HG03520 (cell line): ENCODE data around the gene INHBE.
"Not testable (repeated sequence)": the region's sequence is repeated elsewhere in the genome, so short reads cannot be mapped to it uniquely, and the experiment has no call there.

Experiments
- ATAC-seq: cut with Tn5 transposase; IDR thresholded peaks from one replicate; pipeline ENCODE4 v1.9.1; 2021; ENCODE audit warnings: mild to moderate bottlenecking, moderate library complexity; ENCODE audit not compliant: unreplicated experiment

INHBE gene

DNA sequence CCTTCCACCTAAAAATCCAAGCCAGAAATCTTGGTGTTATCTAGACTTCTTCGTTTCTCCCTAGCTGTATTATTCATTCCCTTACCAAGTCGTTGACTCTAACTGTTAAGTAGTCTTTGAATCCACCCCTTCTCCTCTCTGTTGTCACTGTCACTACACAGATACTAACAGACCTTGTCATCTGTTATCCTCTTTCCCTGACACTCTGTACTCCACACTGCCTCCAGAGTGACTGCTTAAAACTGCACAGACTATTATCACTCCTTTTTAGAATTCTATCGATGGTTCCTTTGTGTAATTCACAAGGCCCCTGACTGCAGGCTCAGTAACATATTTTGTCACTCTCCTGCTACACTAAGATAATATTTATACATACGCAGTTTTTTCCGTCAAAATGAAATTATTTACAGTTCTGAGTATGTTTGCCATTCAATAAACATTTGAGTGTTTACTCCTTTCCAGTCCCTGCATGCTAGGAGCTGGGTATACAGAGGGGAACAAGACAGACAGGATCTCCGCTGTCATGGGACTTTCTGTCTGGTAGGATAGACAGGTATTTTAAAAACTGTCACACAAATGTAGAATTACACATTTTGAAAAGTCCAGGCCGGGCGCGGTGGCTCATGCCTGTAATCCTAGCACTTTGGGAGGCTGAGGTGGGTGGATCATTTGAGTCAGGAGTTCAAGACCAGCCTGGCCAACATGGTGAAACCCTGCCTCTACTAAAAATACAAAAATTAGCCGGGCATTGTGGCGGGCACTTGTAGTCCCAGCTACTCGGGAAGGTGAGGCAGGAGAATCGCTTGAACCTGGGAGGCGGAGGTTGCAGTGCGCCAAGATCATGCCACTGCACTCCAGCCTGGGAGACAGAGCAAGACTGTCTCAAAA, 36.5 kb downstream of the INHBE start:
- ATAC-seq, result no peak

DNA sequence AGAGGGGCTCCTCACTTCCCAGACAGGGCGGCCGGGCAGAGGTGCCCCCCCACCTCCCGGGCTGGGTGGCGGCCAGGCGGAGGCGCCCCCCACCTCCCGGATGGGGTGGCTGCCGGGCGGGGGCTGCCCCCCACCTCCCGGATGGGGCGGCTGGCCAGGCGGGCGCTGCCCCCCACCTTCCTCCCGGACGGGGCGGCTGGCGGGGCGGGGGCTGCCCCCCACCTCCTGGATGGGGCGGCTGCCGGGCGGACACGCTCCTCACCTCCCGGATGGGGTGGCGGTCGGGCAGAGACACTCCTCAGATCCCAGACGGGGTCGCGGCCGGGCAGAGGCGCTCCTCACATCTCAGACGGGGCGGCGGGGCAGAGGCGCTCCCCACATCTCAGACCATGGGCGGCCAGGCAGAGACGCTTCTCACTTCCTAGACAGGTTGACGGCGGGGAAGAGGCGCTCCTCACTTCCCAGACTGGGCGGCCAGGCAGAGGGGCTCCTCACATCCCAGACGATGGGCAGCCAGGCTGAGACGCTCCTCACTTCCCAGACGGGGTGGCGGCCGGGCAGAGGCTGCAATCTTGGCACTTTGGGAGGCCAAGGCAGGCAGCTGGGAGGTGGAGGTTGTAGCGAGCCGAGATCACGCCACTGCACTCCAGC, 40.1 kb downstream of the INHBE start:
- ATAC-seq, result not testable (repeated sequence)

DNA sequence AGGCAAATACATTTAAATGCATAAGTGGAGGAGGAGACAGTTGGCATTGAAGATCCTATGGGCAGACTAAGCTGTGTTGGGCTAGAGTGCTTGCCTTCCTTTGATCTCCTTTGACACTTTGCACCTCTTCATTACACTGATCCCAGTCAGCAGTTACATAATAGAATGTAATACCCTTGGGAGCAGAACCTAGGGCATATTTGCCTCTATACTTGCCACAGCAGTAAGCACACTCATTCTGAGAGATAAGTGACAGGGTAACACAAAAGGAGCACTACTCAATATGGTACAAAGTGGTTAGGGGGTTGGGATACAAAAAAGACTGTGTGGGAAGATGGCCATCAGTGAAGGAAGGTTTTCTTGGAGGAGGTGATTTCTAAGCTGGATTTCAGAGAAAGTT, 41.7 kb downstream of the INHBE start:
- no peak for ATAC-seq

DNA sequence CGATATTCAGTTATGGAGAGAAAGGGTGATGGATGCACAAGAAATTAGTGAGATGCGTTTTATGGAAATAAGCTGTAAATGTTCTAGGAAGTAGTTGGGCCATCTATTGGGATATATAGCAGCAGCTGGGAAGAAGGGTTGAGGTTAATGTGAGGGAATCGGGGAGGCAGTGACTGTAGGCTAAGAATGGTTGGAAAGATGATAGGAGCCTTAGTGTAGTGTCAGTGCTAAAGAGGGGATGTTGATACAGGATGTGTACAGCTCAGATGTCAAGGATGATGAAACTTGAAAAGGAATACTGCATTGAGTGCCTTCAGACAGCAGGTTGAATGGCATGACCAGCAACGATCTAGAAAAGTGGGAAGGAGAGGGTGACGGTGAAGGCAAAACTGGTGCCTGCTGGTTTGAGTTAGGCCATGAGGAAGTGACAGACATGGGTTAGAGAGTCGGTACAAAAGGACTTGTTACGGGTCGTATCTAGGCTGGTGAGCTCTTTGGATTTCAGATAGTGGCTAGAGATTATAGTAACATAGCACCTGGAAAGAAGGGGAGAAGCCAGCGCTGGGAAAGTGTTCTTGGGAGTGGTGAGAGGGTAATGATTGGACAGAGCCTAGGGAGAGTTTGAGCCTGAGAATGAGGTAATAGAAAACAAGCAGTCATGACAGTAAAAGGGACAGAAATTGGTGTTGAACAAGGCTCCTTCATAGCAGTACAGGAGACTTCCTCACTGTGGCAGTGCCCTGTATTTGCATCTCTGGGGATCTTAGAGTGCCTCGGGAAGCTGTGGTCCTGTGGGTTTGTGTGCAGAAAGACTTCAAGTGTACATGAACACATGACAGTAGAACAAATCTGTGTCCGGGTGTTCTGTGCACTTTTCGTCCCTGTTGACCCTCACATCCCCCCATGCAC, 42.4 kb downstream of the INHBE start:
- no peak for ATAC-seq

DNA sequence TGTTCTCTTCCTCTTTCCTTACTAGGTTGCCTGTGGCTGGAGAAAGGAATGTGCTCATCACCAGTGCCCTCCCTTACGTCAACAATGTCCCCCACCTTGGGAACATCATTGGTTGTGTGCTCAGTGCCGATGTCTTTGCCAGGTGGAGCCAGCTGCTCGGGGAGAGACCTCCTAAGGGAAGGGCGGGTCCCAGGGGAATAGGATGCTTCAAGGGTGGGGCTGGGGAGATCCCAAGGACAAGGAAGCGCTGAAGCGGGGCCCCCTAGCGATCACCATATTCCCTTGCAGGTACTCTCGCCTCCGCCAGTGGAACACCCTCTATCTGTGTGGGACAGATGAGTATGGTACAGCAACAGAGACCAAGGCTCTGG, 43.0 kb downstream of the INHBE start:
- no peak for ATAC-seq

DNA sequence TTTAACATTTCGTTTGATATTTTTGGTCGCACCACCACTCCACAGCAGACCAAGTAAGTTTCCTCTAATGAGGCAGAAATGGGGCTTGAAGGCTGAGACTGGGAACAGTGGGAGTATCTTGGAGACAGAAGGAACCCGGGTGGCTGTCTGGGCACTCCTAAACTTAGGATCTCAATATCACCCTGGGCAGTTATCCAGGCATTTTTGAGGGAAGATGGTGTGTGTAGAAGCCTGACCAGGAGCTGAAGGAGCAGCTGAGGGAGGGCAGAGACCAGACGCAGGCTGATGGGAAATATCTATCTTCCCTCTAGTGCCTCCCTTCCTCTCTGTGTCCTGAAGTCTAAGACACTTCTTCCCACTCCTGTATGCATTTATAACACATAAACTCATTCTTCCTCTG, 43.5 kb downstream of the INHBE start:
- no peak for ATAC-seq

DNA sequence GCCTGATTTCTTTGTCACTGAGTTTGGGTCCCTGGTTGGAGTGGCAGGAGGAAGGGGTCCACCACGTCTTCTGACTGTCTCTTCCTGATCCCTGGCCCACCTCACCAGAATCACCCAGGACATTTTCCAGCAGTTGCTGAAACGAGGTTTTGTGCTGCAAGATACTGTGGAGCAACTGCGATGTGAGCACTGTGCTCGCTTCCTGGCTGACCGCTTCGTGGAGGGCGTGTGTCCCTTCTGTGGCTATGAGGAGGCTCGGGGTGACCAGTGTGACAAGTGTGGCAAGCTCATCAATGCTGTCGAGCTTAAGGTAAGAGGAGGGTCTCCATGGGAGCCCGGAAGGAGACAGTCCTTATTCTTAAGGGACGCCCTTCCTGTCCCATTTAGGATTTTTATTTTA, 45.1 kb downstream of the INHBE start:
- ATAC-seq, result no peak

DNA sequence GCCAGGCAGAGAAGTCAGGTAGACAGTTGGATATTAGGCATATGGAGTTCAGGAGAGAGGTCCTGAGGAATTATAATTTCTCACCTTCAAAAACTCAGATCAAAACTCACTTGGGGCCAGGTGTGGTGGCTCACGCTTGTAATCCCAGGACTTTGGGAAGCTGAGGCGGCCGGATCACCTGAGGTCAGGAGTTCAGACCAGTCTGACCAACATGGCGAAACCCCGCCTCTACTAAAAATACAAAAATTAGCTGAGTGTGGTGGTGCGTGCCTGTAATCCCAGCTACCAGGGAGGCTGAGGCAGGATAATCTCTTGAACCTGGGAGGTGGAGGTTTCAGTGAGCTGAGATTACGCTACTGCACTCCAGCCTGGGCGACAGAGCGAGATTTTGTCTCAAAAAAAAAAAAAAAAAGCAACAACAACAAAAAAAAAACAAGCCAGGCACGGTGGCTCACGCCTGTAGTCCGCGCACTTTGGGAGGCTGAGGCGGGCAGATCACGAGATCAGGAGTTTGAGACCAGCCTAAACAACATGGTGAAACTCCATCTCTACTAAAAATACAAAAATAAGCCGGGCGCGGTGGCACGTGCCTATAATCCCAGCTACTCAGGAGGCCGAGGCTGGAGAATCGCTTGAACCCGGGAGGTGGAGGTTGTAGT, 47.3 kb downstream of the INHBE start:
- not testable (repeated sequence) for ATAC-seq

DNA sequence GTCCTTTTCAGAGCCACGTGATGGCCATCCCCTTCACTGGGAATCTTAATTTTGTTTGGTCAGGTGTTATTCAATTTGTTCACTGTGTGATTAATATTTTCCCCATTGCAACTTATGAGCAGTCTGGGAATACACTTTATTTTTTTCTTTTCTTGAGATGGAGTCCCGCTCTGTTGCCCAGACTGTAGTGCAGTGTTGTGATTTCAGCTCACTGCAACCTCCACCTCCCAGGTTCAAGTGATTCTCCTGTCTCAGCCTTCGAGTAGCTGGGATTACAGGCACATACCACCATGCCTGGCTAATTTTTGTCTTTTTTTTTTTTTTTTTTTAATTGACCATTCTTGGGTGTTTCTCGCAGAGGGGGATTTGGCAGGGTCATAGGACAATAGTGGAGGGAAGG, 51.4 kb downstream of the INHBE start:
- not testable (repeated sequence) for ATAC-seq
